Measurements from ENCODE around the gene SULT1A3.

SULT1A3 gene

GRCh38 chr16:30180741-30181140 is 18.3 kb upstream of the SULT1A3 start:
- H3K4me3 ChIP-seq (replicated peaks; ENCODE audit: insufficient read depth, low read length), result no peak overlapping the region
- no peak for DNase-seq (ENCODE audit: low read depth in 1 of 2, low spot score in 1 of 2)
- TF ChIP-seq CTCF (IDR thresholded peaks at IDR 0.05; ENCODE audit: insufficient read depth, low read length), result no peak
- no peak for TF ChIP-seq SPI1 (IDR thresholded peaks at IDR 0.05; ENCODE audit: borderline replicate concordance, low read depth)
- TF ChIP-seq POLR2AphosphoS5 (IDR thresholded peaks at IDR 0.05; ENCODE audit: low read depth), result no peak
- TF ChIP-seq, protein P1, sequence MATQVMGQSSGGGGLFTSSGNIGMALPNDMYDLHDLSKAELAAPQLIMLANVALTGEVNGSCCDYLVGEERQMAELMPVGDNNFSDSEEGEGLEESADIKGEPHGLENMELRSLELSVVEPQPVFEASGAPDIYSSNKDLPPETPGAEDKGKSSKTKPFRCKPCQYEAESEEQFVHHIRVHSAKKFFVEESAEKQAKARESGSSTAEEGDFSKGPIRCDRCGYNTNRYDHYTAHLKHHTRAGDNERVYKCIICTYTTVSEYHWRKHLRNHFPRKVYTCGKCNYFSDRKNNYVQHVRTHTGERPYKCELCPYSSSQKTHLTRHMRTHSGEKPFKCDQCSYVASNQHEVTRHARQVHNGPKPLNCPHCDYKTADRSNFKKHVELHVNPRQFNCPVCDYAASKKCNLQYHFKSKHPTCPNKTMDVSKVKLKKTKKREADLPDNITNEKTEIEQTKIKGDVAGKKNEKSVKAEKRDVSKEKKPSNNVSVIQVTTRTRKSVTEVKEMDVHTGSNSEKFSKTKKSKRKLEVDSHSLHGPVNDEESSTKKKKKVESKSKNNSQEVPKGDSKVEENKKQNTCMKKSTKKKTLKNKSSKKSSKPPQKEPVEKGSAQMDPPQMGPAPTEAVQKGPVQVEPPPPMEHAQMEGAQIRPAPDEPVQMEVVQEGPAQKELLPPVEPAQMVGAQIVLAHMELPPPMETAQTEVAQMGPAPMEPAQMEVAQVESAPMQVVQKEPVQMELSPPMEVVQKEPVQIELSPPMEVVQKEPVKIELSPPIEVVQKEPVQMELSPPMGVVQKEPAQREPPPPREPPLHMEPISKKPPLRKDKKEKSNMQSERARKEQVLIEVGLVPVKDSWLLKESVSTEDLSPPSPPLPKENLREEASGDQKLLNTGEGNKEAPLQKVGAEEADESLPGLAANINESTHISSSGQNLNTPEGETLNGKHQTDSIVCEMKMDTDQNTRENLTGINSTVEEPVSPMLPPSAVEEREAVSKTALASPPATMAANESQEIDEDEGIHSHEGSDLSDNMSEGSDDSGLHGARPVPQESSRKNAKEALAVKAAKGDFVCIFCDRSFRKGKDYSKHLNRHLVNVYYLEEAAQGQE (IDR thresholded peaks at IDR 0.05; ENCODE audit: insufficient replicate concordance, low read depth), result no peak
- no peak for TF ChIP-seq GABPA (IDR thresholded peaks at IDR 0.05; ENCODE audit: low read depth)
- no peaks in the 10 kb centered on the region for H3K27me3 ChIP-seq (ENCODE audit: insufficient read depth, poor library complexity, severe bottlenecking)
- H3K27ac ChIP-seq (replicated peaks), result no peak overlapping the region

GRCh38 chr16:30183233-30184095 is 15.6 kb upstream of the SULT1A3 start, which contains the start of gene CORO1A:
TSS of gene CORO1A (plus strand) at chr16:30183602. CDS start at chr16:30185210, 1,608 bp downstream.
- Histone ChIP-seq H3K27ac (replicated peaks) (peak within 1 kb of the TSS; percentile 100), H3K4me3 (replicated peaks; ENCODE audit: insufficient read depth, low read length) (peak within 1 kb of the TSS; percentile 59), H3K27me3 (ENCODE audit: insufficient read depth, poor library complexity, severe bottlenecking) (no peaks in the 10 kb centered on the region)
- peak; percentile 93 to 96 for DNase-seq (ENCODE audit: low read depth in 1 of 2, low spot score in 1 of 2)
- TF ChIP-seq POLR2AphosphoS5 (IDR thresholded peaks at IDR 0.05; ENCODE audit: low read depth), result peak; percentile 63
- no peak for TF ChIP-seq CTCF (IDR thresholded peaks at IDR 0.05; ENCODE audit: insufficient read depth, low read length)
- TF ChIP-seq, protein P1 (IDR thresholded peaks at IDR 0.05; ENCODE audit: insufficient replicate concordance, low read depth), result peak; percentile 57

DNA sequence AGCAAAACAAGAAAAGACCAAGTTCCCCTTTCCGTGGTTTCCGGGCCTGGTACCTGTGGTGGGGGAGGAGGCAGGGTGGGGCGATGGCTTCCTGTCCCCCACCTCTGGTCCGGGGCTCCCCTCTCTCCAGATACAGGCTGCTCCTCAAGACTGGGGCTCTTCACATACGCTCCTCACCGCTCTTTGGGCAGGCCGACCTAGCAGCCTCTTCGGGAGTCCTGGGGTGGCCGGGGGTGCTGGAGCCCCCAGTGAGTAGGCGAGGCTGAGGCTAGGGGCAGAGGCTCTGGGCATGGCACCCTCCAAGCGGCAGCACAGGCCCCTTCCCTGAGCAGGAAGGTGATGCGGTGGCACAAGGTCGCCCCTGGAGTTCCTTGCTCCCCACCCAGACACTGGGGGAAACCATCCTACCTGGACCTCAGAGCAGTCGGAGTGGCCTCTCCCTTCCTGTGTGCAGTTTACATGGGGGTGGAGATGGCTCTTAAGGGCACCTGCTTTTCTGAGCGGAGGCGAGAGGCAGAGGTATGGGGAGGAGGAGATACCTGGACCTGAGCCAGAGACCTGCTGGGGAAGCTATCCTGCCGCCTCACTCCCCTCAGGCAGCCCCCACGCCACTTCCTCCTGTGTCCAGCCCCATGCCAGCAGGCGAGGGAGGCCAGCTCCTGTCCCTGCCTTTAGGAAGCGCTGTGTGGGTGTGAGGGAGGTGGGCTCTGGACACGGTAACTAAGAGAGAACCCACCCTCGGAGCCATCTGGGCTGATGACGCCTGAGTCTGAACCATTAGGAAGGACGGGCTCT is 14.8 kb upstream of the SULT1A3 start:
- H3K4me3 ChIP-seq (replicated peaks; ENCODE audit: insufficient read depth, low read length), result peak overlapping the region; percentile 59
- H3K27ac ChIP-seq (replicated peaks), result peak overlapping the region; percentile 100
- TF ChIP-seq GABPA (IDR thresholded peaks at IDR 0.05; ENCODE audit: low read depth), result peak; percentile 70
- no peak for TF ChIP-seq CTCF (IDR thresholded peaks at IDR 0.05; ENCODE audit: insufficient read depth, low read length)
- peak; percentile 80 for TF ChIP-seq POLR2AphosphoS5 (IDR thresholded peaks at IDR 0.05; ENCODE audit: low read depth)
- TF ChIP-seq, protein P1 (IDR thresholded peaks at IDR 0.05; ENCODE audit: insufficient replicate concordance, low read depth), result no peak
- TF ChIP-seq SPI1 (IDR thresholded peaks at IDR 0.05; ENCODE audit: borderline replicate concordance, low read depth), result peak; percentile 82
- H3K27me3 ChIP-seq (ENCODE audit: insufficient read depth, poor library complexity, severe bottlenecking), result no peaks in the 10 kb centered on the region
- peak; percentile 92 to 95 for DNase-seq (ENCODE audit: low read depth in 1 of 2, low spot score in 1 of 2)
